Activated naive CD8-positive, alpha-beta T cell treated with anti-CD3 and anti-CD28 coated beads, Interleukin-2, amount 10 ng/mL, durations not matched to agents 7 days and 5 days (primary cell): ENCODE results near the gene NADK. TPM values are rescaled to one million over a fixed set of nuclear protein-coding genes. Genes with fewer than 3 reads are reported as not detected.

Source experiments
- ATAC-seq: fragments of 150-1000 bp; cut with Tn5 transposase; one replicate; pipeline ENCODE4 v1.10.0; 2021; ENCODE audit warnings: low read depth, moderate library complexity
- POLR2A ChIA-PET: fragments of 350-600 bp; sonication (Branson Sonifier 250); formaldehyde crosslinking; loops from one replicate; lab custom pipeline; 2021; ENCODE audit warnings: antibody characterized with exemption; lab: Charles Lee
- DNase-seq: peaks from one replicate; pipeline ENCODE4 v3.0.0; 2021
- H3K27ac Mint-ChIP-seq: one replicate; pipeline ENCODE4 v1.8.0; 2022; ENCODE audit warnings: mild to moderate bottlenecking, mixed read lengths
- H3K27me3 Mint-ChIP-seq: one replicate; pipeline ENCODE4 v1.8.0; 2022; ENCODE audit warnings: mild to moderate bottlenecking, moderate library complexity, mixed read lengths
- H3K36me3 Mint-ChIP-seq: one replicate; pipeline ENCODE4 v1.8.0; 2021; ENCODE audit warnings: mild to moderate bottlenecking, mixed read lengths
- H3K4me1 Mint-ChIP-seq: one replicate; pipeline ENCODE4 v1.8.0; 2021; ENCODE audit warnings: mixed read lengths
- H3K4me3 Mint-ChIP-seq: one replicate; pipeline ENCODE4 v1.8.0; 2022; ENCODE audit warnings: mild to moderate bottlenecking, moderate library complexity, mixed read lengths
- H3K9me3 Mint-ChIP-seq: one replicate; pipeline ENCODE4 v1.8.0; 2021; ENCODE audit warnings: mixed read lengths
- total RNA-seq, 2 experiments: library from RNA; stranded (reverse); gene quantifications; one replicate each; pipeline ENCODE4 v1.2.3, GENCODE V29; 2021

The NADK gene
- total RNA-seq, 2 experiments from 2014 or later, result 69.7 to 74.3 TPM

GRCh38 chr1:1781526-1781903 is 3.2 kb upstream of the NADK start:
- POLR2A ChIA-PET, result interaction anchor here (0.6 to 0.9 kb wide), 2 partner anchors 127 to 264 kb away, joined by 3 read pairs; no protein-coding TSS in a partner anchor
- DNase-seq, result no peak
- Mint-ChIP-seq H3K36me3 (peaks cover 3% of the 10 kb centered on the region), H3K4me1 (peaks cover 41% of the 10 kb centered on the region), H3K4me3 (peak overlapping the region; percentile 87), H3K27ac (peak overlapping the region; percentile 96), H3K27me3 (no peaks in the 10 kb centered on the region), H3K9me3 (no peaks in the 10 kb centered on the region)
- ATAC-seq, result no peak

GRCh38 chr1:1780598-1781525 is 2.6 kb upstream of the NADK start:
- H3K27ac Mint-ChIP-seq, result peak overlapping the region; percentile 96
- no peaks in the 10 kb centered on the region for H3K9me3 Mint-ChIP-seq
- peak overlapping the region; percentile 87 for H3K4me3 Mint-ChIP-seq
- H3K27me3 Mint-ChIP-seq, result no peaks in the 10 kb centered on the region
- POLR2A ChIA-PET, result interaction anchor here (0.6 to 4.0 kb wide), 5 partner anchors 12 to 264 kb away, joined by 3 to 38 read pairs (median 5); no protein-coding TSS in a partner anchor
- H3K36me3 Mint-ChIP-seq, result peaks cover 3% of the 10 kb centered on the region
- H3K4me1 Mint-ChIP-seq, result peaks cover 46% of the 10 kb centered on the region
- ATAC-seq (no peak), DNase-seq (no peak)

GRCh38 chr1:1779691-1780597 is 1.7 kb upstream of the NADK start:
- POLR2A ChIA-PET, result interaction anchor here (0.7 to 4.0 kb wide), 7 partner anchors 11 to 150 kb away, joined by 3 to 38 read pairs (median 3); no protein-coding TSS in a partner anchor
- Mint-ChIP-seq H3K9me3 (no peaks in the 10 kb centered on the region), H3K4me3 (peak overlapping the region; percentile 87), H3K27me3 (no peaks in the 10 kb centered on the region), H3K36me3 (peaks cover 6% of the 10 kb centered on the region), H3K4me1 (peaks cover 55% of the 10 kb centered on the region), H3K27ac (peak overlapping the region; percentile 96)
- DNase-seq, result peak; percentile 75
- peak; percentile 48 for ATAC-seq

GRCh38 chr1:1779320-1779675 is 1.0 kb upstream of the NADK start:
- DNase-seq, result no peak
- peaks cover 5% of the 10 kb centered on the region for H3K36me3 Mint-ChIP-seq
- POLR2A ChIA-PET, result interaction anchor here (0.5 to 4.0 kb wide), 7 partner anchors 10 to 149 kb away, joined by 3 to 38 read pairs (median 3); partner anchors contain the start of gene CDK11A
- H3K27me3 Mint-ChIP-seq, result no peaks in the 10 kb centered on the region
- H3K4me3 Mint-ChIP-seq, result peak overlapping the region; percentile 87
- H3K9me3 Mint-ChIP-seq, result no peaks in the 10 kb centered on the region
- H3K4me1 Mint-ChIP-seq, result peaks cover 55% of the 10 kb centered on the region
- ATAC-seq, result no peak
- H3K27ac Mint-ChIP-seq, result peak overlapping the region; percentile 96

- DNase-seq (peak; percentile 89), ATAC-seq (peak; percentile 69)
- Mint-ChIP-seq H3K9me3 (no peaks in the 10 kb centered on the region), H3K27me3 (no peaks in the 10 kb centered on the region), H3K4me1 (peaks cover 55% of the 10 kb centered on the region), H3K4me3 (peak overlapping the region; percentile 87), H3K36me3 (peaks cover 5% of the 10 kb centered on the region), H3K27ac (peak overlapping the region; percentile 96)
- POLR2A ChIA-PET, result interaction anchor here (0.5 to 4.0 kb wide), 6 partner anchors 10 to 149 kb away, joined by 3 to 38 read pairs (median 4); partner anchors contain the start of gene CDK11A
These were observed 521 bp upstream of the NADK start for GRCh38 chr1:1778663-1779319.

GRCh38 chr1:1777583-1777899 is 729 bp downstream of the NADK start:
- Mint-ChIP-seq H3K9me3 (no peaks in the 10 kb centered on the region), H3K27ac (peak overlapping the region; percentile 75), H3K27me3 (no peaks in the 10 kb centered on the region), H3K4me3 (peak overlapping the region; percentile 82), H3K4me1 (peaks cover 48% of the 10 kb centered on the region), H3K36me3 (peaks cover 8% of the 10 kb centered on the region)
- DNase-seq (no peak), ATAC-seq (no peak)
- POLR2A ChIA-PET, result interaction anchor here (0.5 to 4.0 kb wide), 8 partner anchors 22 to 417 kb away, joined by 3 to 38 read pairs (median 4); partner anchors contain the start of gene CDK11A

- ATAC-seq (no peak), DNase-seq (no peak)
- no peaks in the 10 kb centered on the region for H3K9me3 Mint-ChIP-seq
- peaks cover 14% of the 10 kb centered on the region for H3K36me3 Mint-ChIP-seq
- POLR2A ChIA-PET, result interaction anchor here (0.5 to 4.0 kb wide), 10 partner anchors 11 to 417 kb away, joined by 3 to 38 read pairs (median 4); no protein-coding TSS in a partner anchor
- peak overlapping the region; percentile 82 for H3K4me3 Mint-ChIP-seq
- H3K27ac Mint-ChIP-seq, result peak overlapping the region; percentile 71
- no peaks in the 10 kb centered on the region for H3K27me3 Mint-ChIP-seq
- H3K4me1 Mint-ChIP-seq, result peaks cover 48% of the 10 kb centered on the region
These were observed 1.3 kb downstream of the NADK start for GRCh38 chr1:1776672-1777582.

- Mint-ChIP-seq H3K4me1 (peaks cover 36% of the 10 kb centered on the region), H3K27me3 (no peaks in the 10 kb centered on the region), H3K9me3 (peaks cover 4% of the 10 kb centered on the region), H3K4me3 (peak overlapping the region; percentile 53), H3K27ac (peak overlapping the region; percentile 76), H3K36me3 (peaks cover 24% of the 10 kb centered on the region)
- DNase-seq, result no peak
- ATAC-seq, result no peak
- POLR2A ChIA-PET, result interaction anchor here (0.5 to 0.7 kb wide), 2 partner anchors 10 to 129 kb away, joined by 3 read pairs; no protein-coding TSS in a partner anchor
These were observed 2.7 kb downstream of the NADK start for GRCh38 chr1:1775327-1776226.

- POLR2A ChIA-PET, result interaction anchor here (1.1 kb wide), 1 partner anchor 135 kb away, joined by 4 read pairs; no protein-coding TSS in a partner anchor
- Mint-ChIP-seq H3K27ac (no peak overlapping the region), H3K27me3 (no peaks in the 10 kb centered on the region)
These were observed 4.4 kb downstream of the NADK start for GRCh38 chr1:1773874-1774273.

DNA sequence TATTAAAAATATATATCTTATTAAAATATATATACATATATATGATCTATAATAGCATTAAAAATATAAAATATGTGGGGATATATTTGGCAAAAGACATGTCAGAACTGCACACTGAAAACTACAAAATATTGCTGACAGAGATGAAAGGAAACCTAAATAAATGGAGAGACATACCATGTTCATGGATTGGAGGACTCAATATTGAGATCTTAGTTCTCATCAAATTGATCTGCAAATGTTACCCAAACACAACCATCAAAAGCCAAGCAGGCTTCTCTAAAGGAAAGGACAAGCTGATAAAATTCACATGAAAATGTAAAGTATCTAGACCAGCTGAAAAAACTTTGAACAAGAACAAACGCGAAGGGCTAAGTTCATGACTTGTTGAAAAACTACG is 7.2 kb downstream of the NADK start:
- DNase-seq, result no peak
- ATAC-seq, result no peak
- peaks cover 18% of the 10 kb centered on the region for H3K4me1 Mint-ChIP-seq
- no peaks in the 10 kb centered on the region for H3K27me3 Mint-ChIP-seq
- peaks cover 11% of the 10 kb centered on the region for H3K9me3 Mint-ChIP-seq
- H3K36me3 Mint-ChIP-seq, result peaks cover 52% of the 10 kb centered on the region
- POLR2A ChIA-PET, result no interaction called here
- no peak overlapping the region for H3K4me3 Mint-ChIP-seq
- no peak overlapping the region for H3K27ac Mint-ChIP-seq

More at GRCh38 chr1:1773874-1774273, 4.4 kb downstream of the NADK start:
- ATAC-seq (no peak), DNase-seq (no peak)
- H3K4me1 Mint-ChIP-seq, result peaks cover 23% of the 10 kb centered on the region
- no peak overlapping the region for H3K4me3 Mint-ChIP-seq
- H3K9me3 Mint-ChIP-seq, result peaks cover 6% of the 10 kb centered on the region
- peaks cover 37% of the 10 kb centered on the region for H3K36me3 Mint-ChIP-seq

DNA sequence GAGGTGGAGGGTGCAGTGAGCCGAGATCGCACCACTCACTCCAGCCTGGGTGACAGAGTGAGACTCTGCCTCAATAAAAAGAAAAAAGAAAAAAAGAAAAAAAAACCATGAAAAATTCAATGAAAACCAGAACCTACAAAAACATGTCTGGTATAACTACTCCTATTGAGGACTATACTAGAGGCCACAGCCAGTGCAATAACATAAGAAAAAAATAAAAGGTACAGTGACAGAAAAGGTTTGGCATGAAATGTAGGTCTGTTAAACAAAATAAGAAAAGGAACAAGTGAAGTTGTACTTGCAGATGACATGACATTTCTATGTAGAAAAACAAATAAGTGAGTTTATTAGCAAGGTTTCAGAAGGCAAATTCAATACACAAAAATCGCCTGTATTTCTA is 8.2 kb downstream of the NADK start:
- Mint-ChIP-seq H3K27me3 (no peaks in the 10 kb centered on the region), H3K36me3 (peaks cover 49% of the 10 kb centered on the region)
- POLR2A ChIA-PET, result no interaction called here

More for the DNA sequence above, 8.2 kb downstream of the NADK start:
- no peak for DNase-seq
- H3K4me1 Mint-ChIP-seq, result peaks cover 8% of the 10 kb centered on the region
- no peak for ATAC-seq
- H3K27ac Mint-ChIP-seq, result no peak overlapping the region
- no peak overlapping the region for H3K4me3 Mint-ChIP-seq
- H3K9me3 Mint-ChIP-seq, result peaks cover 11% of the 10 kb centered on the region
